ENCODE results near the gene UBN1. TPM values are rescaled to one million over a fixed set of nuclear protein-coding genes. Genes with fewer than 3 reads are reported as not detected.

Gene UBN1
- total and polyA plus RNA-seq, 2 of the 13 experiments (the other 11 are each of a cell fraction or from before 2014, with no cell fraction given), result 10.6 to 23.5 TPM

DNA sequence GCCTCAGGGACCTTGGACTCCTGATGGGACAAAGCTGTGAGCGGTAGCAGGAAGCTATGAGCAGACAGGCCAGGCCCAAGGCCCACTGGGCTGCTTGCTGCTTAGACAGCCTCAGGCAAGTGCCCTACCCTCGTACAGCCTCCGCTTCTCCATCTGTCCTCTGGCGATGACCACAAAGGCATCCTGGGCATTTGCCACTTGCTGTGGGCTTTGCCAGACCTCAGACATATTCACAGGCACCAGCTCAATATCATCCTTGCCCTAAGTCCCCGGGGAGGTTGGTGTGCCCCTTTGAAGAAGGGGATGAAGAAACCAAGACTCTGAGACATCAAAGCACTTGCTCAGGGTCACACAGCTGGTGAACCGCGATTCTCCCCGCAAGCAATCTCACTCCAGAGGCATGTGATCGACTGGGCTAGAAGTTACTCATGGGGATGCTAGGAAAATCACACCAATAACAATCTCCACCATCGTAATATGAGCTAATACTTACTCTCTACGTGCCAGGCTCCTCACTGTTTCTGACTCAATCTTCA, 68.0 kb downstream of the UBN1 start (continued):
- TF ChIP-seq, protein P1, sequence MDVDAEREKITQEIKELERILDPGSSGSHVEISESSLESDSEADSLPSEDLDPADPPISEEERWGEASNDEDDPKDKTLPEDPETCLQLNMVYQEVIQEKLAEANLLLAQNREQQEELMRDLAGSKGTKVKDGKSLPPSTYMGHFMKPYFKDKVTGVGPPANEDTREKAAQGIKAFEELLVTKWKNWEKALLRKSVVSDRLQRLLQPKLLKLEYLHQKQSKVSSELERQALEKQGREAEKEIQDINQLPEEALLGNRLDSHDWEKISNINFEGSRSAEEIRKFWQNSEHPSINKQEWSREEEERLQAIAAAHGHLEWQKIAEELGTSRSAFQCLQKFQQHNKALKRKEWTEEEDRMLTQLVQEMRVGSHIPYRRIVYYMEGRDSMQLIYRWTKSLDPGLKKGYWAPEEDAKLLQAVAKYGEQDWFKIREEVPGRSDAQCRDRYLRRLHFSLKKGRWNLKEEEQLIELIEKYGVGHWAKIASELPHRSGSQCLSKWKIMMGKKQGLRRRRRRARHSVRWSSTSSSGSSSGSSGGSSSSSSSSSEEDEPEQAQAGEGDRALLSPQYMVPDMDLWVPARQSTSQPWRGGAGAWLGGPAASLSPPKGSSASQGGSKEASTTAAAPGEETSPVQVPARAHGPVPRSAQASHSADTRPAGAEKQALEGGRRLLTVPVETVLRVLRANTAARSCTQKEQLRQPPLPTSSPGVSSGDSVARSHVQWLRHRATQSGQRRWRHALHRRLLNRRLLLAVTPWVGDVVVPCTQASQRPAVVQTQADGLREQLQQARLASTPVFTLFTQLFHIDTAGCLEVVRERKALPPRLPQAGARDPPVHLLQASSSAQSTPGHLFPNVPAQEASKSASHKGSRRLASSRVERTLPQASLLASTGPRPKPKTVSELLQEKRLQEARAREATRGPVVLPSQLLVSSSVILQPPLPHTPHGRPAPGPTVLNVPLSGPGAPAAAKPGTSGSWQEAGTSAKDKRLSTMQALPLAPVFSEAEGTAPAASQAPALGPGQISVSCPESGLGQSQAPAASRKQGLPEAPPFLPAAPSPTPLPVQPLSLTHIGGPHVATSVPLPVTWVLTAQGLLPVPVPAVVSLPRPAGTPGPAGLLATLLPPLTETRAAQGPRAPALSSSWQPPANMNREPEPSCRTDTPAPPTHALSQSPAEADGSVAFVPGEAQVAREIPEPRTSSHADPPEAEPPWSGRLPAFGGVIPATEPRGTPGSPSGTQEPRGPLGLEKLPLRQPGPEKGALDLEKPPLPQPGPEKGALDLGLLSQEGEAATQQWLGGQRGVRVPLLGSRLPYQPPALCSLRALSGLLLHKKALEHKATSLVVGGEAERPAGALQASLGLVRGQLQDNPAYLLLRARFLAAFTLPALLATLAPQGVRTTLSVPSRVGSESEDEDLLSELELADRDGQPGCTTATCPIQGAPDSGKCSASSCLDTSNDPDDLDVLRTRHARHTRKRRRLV (CRISPR knock-in tag; IDR thresholded peaks at IDR 0.05), result no peak
- TF ChIP-seq, protein P2, sequence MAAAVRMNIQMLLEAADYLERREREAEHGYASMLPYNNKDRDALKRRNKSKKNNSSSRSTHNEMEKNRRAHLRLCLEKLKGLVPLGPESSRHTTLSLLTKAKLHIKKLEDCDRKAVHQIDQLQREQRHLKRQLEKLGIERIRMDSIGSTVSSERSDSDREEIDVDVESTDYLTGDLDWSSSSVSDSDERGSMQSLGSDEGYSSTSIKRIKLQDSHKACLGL (CRISPR knock-in tag; IDR thresholded peaks at IDR 0.05), result 0 out of 2 replicates have a peak, but pooled peaks have one; percentile 38
- TF ChIP-seq GZF1 (CRISPR knock-in tag; IDR thresholded peaks at IDR 0.05) (no peak), ZSCAN30 (CRISPR knock-in tag; IDR thresholded peaks at IDR 0.05) (no peak), HES4 (CRISPR knock-in tag; IDR thresholded peaks at IDR 0.05; ENCODE audit: borderline replicate concordance) (0 out of 2 replicates have a peak, but pooled peaks have one; percentile 35), ZNF17 (CRISPR knock-in tag; IDR thresholded peaks at IDR 0.05) (no peak), LCORL (IDR thresholded peaks at IDR 0.05) (no peak), LCORL (CRISPR knock-in tag; IDR thresholded peaks at IDR 0.05) (0 out of 2 replicates have a peak, but pooled peaks have one; percentile 25), BORCS8-MEF2B (CRISPR knock-in tag; IDR thresholded peaks at IDR 0.05) (0 out of 2 replicates have a peak, but pooled peaks have one; percentile 51), PAX8 (CRISPR knock-in tag; IDR thresholded peaks at IDR 0.05; ENCODE audit: borderline replicate concordance) (no peak), ZNF670 (CRISPR knock-in tag; IDR thresholded peaks at IDR 0.05; ENCODE audit: borderline replicate concordance) (no peak), PAF1 (CRISPR knock-in tag; IDR thresholded peaks at IDR 0.05) (no peak), POGZ (CRISPR knock-in tag; IDR thresholded peaks at IDR 0.05) (no peak), ZNF572 (CRISPR knock-in tag; IDR thresholded peaks at IDR 0.05) (peak; percentile 52; the same call in 1 of the 2 replicates), TGIF2 (CRISPR knock-in tag; IDR thresholded peaks at IDR 0.05) (no peak), ZBTB38 (CRISPR knock-in tag; IDR thresholded peaks at IDR 0.05) (peak; percentile 58)
- TF ChIP-seq, protein P3, sequence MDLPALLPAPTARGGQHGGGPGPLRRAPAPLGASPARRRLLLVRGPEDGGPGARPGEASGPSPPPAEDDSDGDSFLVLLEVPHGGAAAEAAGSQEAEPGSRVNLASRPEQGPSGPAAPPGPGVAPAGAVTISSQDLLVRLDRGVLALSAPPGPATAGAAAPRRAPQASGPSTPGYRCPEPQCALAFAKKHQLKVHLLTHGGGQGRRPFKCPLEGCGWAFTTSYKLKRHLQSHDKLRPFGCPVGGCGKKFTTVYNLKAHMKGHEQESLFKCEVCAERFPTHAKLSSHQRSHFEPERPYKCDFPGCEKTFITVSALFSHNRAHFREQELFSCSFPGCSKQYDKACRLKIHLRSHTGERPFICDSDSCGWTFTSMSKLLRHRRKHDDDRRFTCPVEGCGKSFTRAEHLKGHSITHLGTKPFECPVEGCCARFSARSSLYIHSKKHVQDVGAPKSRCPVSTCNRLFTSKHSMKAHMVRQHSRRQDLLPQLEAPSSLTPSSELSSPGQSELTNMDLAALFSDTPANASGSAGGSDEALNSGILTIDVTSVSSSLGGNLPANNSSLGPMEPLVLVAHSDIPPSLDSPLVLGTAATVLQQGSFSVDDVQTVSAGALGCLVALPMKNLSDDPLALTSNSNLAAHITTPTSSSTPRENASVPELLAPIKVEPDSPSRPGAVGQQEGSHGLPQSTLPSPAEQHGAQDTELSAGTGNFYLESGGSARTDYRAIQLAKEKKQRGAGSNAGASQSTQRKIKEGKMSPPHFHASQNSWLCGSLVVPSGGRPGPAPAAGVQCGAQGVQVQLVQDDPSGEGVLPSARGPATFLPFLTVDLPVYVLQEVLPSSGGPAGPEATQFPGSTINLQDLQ (CRISPR knock-in tag; IDR thresholded peaks at IDR 0.05), result no peak
- TF ChIP-seq, protein P4, sequence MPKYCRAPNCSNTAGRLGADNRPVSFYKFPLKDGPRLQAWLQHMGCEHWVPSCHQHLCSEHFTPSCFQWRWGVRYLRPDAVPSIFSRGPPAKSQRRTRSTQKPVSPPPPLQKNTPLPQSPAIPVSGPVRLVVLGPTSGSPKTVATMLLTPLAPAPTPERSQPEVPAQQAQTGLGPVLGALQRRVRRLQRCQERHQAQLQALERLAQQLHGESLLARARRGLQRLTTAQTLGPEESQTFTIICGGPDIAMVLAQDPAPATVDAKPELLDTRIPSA (CRISPR knock-in tag; IDR thresholded peaks at IDR 0.05; ENCODE audit: borderline replicate concordance), result no peak

All from HepG2 (cell line).